ENCODE data around the gene CCDC181.
"Not testable (repeated sequence)": the region's sequence is repeated elsewhere in the genome, so short reads cannot be mapped to it uniquely, and the experiment has no call there.

The CCDC181 gene

DNA sequence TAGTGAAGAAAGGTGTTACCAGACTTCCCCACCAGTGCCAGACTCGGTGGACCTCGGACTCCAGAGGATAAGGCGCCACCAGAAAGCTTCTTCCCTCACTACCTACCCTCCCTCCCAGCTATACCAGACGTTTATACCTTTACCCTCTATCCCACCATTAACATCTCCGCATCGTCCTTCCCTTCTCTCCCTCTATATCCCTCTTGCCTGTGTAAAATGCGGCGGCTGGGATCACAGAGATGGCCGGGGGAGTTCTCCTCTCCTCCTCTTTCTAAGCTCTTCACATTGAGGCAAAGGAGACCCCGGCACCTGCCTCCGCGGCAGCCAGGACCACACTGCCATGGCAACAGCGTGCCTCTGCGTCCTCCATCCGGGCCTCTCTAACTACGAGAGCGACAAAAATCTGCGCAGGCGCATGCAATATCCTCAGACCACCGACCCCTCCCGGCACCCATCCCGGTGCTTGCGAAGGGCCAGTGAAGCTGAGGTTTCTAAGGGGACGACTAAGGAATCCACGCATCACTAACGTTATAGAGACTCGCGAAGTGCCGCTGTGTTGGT is at the start of gene CCDC181:
TSS of gene CCDC181 (minus strand) at position 394 of the 561 bp plus-strand sequence. CDS start 2,547 bp downstream, outside the sequence.
- DNase-seq = no peak

GRCh38 chr1:169475806-169476387 is 48.6 kb upstream of the CCDC181 start:
- no peak for DNase-seq

GRCh38 chr1:169474302-169474995 is 47.2 kb upstream of the CCDC181 start:
- no peak for DNase-seq

DNA sequence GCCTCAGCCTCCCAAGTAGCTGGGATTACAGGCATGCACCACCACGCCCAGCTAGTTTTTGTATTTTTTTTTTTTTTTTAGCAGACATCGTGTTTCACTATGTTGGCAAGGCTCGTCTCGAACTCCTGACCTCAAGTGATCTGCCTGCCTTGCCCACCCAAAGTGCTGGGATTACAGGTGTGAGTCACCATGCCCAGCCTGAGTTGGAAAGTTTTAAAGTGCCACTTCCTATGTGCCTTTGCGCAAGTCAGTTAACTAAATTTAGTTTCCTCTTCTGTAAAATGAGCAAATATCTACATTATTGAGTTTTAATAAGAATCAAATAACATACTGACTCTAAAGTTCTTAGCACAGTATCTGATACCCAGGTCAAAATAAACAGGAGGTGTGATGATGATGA is 46.1 kb upstream of the CCDC181 start:
- DNase-seq = no peak

GRCh38 chr1:169472738-169473137 is 45.5 kb upstream of the CCDC181 start:
- DNase-seq = no peak

GRCh38 chr1:169468982-169469381 is 41.7 kb upstream of the CCDC181 start:
- DNase-seq = no peak

- DNase-seq = no peak
Observed at GRCh38 chr1:169466259-169467230, 39.3 kb upstream of the CCDC181 start.

DNA sequence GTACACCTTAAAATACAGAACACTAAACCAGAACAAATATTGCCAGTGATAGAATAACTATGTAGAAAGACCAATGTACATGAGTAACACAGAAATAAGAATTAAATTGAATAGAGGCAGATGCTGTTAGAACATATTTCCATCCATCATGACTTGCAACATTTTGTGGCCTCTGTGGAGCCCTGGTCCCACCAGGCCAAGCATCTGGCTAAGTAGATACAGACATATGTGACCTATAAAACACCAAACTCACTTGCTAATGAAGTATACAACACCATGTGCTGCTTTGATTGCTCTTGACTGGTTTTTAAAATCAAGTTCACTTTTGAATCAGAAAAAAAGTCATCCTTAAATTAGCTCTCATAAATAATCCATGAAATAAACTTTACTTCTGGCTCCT is 38.0 kb upstream of the CCDC181 start:
- DNase-seq = no peak

DNA sequence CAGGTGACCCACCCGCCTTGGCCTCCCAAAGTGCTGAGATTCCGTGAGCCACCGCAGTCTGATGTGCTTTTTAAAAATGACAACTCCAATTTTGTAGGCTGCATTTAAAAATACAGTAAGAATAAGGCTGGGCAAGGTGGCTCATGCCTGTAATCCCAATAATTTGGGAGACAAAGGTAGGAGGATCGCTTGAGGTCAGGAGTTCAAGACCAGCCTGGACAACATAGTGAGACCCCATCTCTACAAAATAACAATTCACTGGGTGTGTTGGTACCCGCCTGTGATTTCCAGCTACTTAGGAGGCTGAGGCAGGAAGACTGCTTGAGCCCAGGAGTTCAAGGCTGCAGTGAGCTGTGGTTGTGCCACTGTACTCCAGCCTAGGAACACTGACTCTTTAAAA is 35.1 kb upstream of the CCDC181 start:
- no peak for DNase-seq

DNA sequence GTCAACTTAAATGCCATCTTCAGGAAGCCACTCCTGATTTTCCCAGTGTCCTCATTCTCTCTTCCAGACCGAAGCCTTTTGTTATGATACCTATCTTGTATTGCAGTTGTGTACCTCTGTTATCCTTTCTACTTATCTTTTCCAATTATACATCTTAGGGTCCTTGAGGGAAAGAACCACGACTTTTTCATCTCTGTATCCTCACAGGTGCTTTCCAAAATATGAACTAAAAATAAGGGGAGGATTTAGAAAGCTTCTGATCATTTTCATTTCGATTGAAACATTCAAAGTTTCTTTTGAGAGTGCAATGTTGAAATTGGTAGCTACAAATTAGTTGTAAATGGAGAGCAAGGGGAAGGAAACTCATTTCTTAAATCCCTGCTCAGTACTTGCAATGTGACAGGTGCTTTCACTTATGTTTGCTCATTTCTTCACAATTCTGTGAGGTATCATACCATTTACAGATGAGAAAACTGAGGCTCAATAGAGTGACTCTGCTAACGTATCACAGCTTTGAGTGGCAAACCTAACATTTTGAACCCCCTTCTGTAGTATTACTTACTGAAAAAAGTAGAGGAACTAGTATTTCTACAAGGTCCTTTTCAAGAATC is 34.2 kb upstream of the CCDC181 start:
- no peak for DNase-seq

- DNase-seq = no peak
Observed at GRCh38 chr1:169460191-169460833, 33.0 kb upstream of the CCDC181 start.

GRCh38 chr1:169457443-169457842 is 30.2 kb upstream of the CCDC181 start:
- DNase-seq = no peak

GRCh38 chr1:169456029-169456428 is 28.8 kb upstream of the CCDC181 start:
- DNase-seq = no peak

DNA sequence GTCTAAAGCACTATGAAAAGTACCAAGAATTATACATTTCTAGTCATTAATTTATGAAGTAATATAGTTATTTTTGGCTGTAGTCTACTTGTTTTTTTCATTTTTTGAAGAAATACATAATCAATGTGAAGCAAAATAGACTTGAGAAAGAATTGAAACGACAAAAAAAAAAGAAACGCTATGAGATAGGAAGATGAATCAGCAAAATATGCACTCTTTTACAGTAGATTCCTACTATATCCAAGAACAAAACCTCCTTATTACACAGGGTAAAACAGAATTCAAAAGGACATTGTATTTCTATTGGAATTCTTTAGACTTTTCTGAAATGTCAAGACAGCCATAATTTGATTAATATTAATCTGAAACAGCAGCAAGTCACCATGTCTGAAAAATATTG is 25.6 kb upstream of the CCDC181 start:
- DNase-seq = no peak

DNA sequence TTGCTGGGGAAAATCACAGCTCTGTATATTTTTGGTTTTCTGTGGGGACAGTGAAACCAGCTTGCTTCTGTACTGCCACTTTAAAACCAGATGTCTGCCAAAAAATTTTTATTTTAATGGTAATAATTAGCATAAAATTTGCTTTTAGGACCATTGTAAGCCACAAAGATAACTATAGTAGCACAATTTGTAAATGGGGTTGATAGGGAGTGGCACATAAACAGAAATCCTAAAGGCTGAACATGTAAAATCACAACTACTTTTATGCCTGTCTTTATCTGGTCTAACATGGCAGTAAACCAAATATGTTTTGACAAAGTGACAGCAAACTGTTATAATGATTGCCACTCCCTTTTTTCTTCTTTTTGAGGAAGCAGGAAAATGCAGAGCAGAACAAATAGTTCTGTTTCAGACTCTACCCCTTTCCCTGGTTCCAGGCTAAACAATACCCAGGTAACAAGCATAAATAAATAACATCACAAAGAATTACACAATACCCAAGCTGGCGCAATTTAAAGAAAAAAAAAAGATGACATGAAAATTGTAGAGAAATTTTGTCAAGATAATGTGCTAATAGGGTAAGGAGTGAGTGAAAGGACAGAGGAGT is 24.0 kb upstream of the CCDC181 start:
- DNase-seq = no peak

DNA sequence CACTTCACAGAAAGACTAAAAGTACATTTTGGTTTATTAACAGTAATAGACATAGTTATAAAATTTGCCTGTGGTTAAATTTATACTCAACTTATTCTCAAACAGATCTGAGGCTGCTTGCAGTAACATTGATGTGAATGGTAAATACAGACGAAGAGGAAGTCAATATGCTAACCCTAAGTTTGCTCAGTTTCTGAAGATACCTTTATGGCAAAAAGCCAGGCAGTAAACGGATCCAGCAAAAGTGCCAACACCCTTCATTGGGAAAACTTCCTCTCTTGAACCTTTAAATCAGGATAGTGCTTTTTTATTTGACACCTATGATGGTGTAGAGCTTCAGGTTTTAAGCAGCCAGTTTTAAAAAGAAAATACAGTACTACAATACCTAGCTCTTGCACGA is 16.6 kb upstream of the CCDC181 start:
- no peak for DNase-seq

DNA sequence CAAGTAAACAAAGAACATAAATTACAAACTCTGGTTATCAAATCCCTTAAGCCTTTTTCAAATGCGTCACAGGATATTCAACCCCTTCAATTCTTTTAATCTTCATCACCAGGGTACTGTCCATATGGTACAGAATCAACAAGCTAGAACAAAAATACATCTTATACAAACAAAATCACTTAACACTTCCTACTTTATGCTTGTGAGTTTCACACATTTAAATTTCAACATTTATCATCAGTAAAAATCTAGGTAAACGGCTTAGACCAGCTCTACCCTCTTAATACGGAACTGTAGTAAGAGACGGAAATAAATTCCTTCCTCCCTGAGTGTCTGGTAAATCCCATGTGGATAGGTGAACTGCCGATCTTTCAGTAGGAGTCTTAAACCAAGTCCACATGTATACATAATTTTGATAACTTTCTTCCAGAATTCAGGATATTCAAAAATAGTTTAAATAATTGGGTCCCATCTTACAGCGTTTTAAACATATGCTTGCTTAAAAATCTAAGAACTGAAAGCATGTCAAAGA is 1.0 kb downstream of the CCDC181 start:
- DNase-seq = no peak

- DNase-seq = no peak
Observed at GRCh38 chr1:169421309-169421708, 6.0 kb downstream of the CCDC181 start.

DNA sequence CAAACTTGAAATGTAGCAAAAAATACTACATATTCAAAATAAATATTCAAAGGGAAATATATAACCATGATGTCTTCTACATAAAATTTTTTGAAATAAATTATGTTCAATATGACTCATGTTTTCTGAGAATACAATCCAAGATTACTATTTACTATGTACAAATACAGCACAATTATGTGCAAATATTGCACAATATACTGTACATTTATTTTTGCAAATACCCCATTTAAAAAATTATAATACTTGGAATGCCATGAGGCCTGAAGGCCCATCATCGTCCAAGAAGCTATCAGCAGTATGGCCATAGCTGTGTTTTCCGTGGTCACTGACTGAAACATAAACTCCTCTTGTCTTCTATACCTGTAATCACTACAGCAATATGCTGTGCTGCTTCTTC is 12.3 kb downstream of the CCDC181 start:
- DNase-seq = no peak

DNA sequence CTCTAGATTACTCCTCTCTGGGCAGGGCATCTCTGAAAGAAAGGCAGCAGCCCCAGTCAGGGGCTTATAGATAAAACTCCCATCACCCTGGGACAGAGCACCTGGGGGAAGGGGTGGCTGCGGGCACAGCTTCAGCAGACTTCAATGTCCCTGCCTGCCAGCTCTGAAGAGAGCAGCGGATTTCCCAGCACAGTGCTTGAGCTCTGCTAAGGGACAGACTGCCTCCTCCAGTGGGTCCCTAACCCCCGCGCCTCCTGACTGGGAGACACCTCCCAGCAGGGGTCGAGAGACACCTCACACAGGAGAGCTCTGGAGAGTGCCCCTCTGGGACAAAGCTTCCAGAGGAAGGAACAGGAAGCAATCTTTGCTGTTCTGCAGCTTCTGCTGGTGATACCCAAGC is 18.9 kb downstream of the CCDC181 start:
- DNase-seq = not testable (repeated sequence)

DNA sequence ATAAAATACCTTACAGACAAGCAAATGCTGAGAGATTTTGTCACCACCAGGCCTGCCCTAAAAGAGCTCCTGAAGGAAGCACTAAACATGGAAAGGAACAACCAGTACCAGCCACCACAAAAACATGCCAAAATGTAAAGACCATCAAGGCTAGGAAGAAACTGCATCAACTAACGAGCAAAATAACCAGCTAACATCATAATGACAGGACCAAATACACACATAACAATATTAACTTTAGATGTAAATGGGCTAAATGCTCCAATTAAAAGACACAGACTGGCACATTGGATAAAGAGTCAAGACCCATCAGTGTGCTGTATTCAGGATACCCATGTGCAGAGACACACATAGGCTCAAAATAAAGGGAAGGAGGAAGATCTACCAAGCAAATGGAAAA is 24.7 kb downstream of the CCDC181 start:
- not testable (repeated sequence) for DNase-seq

DNA sequence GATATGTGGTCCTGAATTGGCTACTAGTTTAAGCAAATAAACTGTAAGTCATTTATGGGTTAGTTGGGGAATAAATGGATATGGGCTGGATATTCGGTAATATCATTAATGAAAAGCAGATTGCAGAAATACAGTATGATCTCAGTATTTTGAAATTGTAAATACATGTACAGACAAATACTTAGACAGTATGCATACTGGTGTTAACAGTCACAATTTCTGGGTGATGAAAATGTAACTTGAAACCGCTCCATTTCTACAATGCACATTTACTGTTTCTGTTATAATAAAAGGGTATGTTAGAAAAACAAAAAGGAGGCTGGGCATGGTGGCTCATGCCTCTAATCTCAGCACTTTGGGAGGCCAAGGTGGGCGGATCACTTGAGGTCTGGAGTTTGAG is 31.3 kb downstream of the CCDC181 start:
- no peak for DNase-seq
